Lower leg skin (tissue), 4 donors: Measurements from ENCODE around the gene AP1S1. TPM values are rescaled to one million over a fixed set of nuclear protein-coding genes. Genes with fewer than 3 reads are reported as not detected.
"Not testable (repeated sequence)": the region's sequence is repeated elsewhere in the genome, so short reads cannot be mapped to it uniquely, and the experiment has no call there.

Source experiments
- DNase-seq, 2 donors: peaks; one replicate each; pipeline ENCODE4 v3.0.0-alpha.2; 2019; ENCODE audit warnings: low spot score in 2 of 2
- H3K4me3 ChIP-seq: fragments of 200-600 bp; sonication (generic); 2 replicates; pipeline ENCODE4 v1.5.1; 2017; ENCODE audit warnings: mild to moderate bottlenecking, low read depth; ENCODE audit not compliant: poor library complexity, severe bottlenecking
- CTCF ChIP-seq, 3 donors: fragments of 450-650 bp; IDR thresholded peaks; one replicate each; pipeline ENCODE4 v1.5.1; 2016; ENCODE audit warnings: antibody characterized with exemption in 3 of 3, mild to moderate bottlenecking in 3 of 3, moderate library complexity in 2 of 3
- POLR2A ChIP-seq, 2 donors: fragments of 450-650 bp; IDR thresholded peaks; one replicate each; pipeline ENCODE4 v1.6.1; 2016 to 2017; ENCODE audit warnings: antibody characterized with exemption in 2 of 2, mild to moderate bottlenecking in 1 of 2, moderate library complexity in 1 of 2
- WGBS, 2 donors: methylation state at CpG; one replicate each; pipeline ENCODE4 v1.1.5; 2018; 5-methylcytosine and 5-hydroxymethylcytosine counted together
- intact Hi-C: fragments of 100-400 bp; cut with DNase I; formaldehyde crosslinking; loops from one replicate; pipeline ENCODE4 v1.15.0; 2023; ENCODE audit warnings: low total_unique reads
- total RNA-seq, 4 donors: library from RNA; depleted of rRNA; stranded (reverse); fragments of >200 nt; gene quantifications; one replicate each; pipeline ENCODE4 v1.1.0, GENCODE V29; 2016

AP1S1 gene
- total RNA-seq, 4 donors from 2014 or later, result 52.9 to 81.2 (median 61.2) TPM

GRCh38 chr7:101202603-101202918, 48.3 kb downstream of the AP1S1 start:
- 90 to 92% methylated on average over 5 of the region's 5 CpGs for WGBS, 2 donors
- DNase-seq, result no peak
- no peak overlapping the region for H3K4me3 ChIP-seq
- TF ChIP-seq CTCF (IDR thresholded peaks at IDR 0.05) (no peak), POLR2A (IDR thresholded peaks at IDR 0.05) (no peak)
- intact Hi-C loops, result no loop called here

GRCh38 chr7:101203740-101204738, 49.8 kb downstream of the AP1S1 start:
- intact Hi-C loops, DNase-seq, H3K4me3 ChIP-seq: not testable (repeated sequence)
- 57 to 62% methylated on average over 21 to 22 of the region's 22 CpGs for WGBS, 2 donors

GRCh38 chr7:101205901-101206664, 51.8 kb downstream of the AP1S1 start:
- TF ChIP-seq CTCF (IDR thresholded peaks at IDR 0.05), result no peak
- no peak for TF ChIP-seq POLR2A (IDR thresholded peaks at IDR 0.05)
- DNase-seq, result no peak
- no peak overlapping the region for H3K4me3 ChIP-seq
- intact Hi-C loops, result no loop called here
- WGBS, 2 donors, result 78 to 79% methylated on average over 32 of the region's 32 CpGs

GRCh38 chr7:101206665-101207042, 52.4 kb downstream of the AP1S1 start:
- TF ChIP-seq CTCF (IDR thresholded peaks at IDR 0.05) (no peak), POLR2A (IDR thresholded peaks at IDR 0.05) (no peak)
- no peak for DNase-seq
- intact Hi-C loops, result no loop called here
- WGBS, 2 donors, result 86 to 87% methylated on average over 19 of the region's 19 CpGs
- H3K4me3 ChIP-seq, result no peak overlapping the region

GRCh38 chr7:101207459-101207858, 53.2 kb downstream of the AP1S1 start:
- DNase-seq, result no peak
- intact Hi-C loops, result no loop called here
- TF ChIP-seq POLR2A (IDR thresholded peaks at IDR 0.05), result no peak
- no peak for TF ChIP-seq CTCF (IDR thresholded peaks at IDR 0.05)
- H3K4me3 ChIP-seq, result no peak overlapping the region
- 88 to 97% methylated on average over 14 to 16 of the region's 17 CpGs for WGBS, 2 donors

GRCh38 chr7:101208794-101209193, 54.5 kb downstream of the AP1S1 start:
- no peak overlapping the region for H3K4me3 ChIP-seq
- WGBS, 2 donors, result 90 to 95% methylated on average over 14 of the region's 14 CpGs
- intact Hi-C loops, result no loop called here
- TF ChIP-seq POLR2A (IDR thresholded peaks at IDR 0.05) (no peak), CTCF (IDR thresholded peaks at IDR 0.05) (no peak)
- DNase-seq, result no peak
